GM20000 (cell line): ENCODE results near the gene DYSF.

Source experiments
- DNase-seq: peaks from one replicate; pipeline ENCODE4 v3.0.0; 2012; ENCODE audit warnings: low spot score
- CTCF ChIP-seq: IDR thresholded peaks from 2 replicates; pipeline ENCODE4 v1.5.1; 2012; ENCODE audit warnings: mild to moderate bottlenecking, control low read depth; ENCODE audit errors: extremely low read depth, missing control alignments

DYSF gene

GRCh38 chr2:71630454-71631328 lies 177.3 kb downstream of the DYSF start:
- no peak for TF ChIP-seq CTCF
- no peak for DNase-seq

- no peak for TF ChIP-seq CTCF
- no peak for DNase-seq
Measured at GRCh38 chr2:71631411-71631931, 178.1 kb downstream of the DYSF start.

GRCh38 chr2:71633086-71633485 lies 179.7 kb downstream of the DYSF start:
- no peak for DNase-seq
- TF ChIP-seq CTCF: no peak

- no peak for DNase-seq
- no peak for TF ChIP-seq CTCF
Measured at GRCh38 chr2:71634567-71634966, 181.2 kb downstream of the DYSF start.

DNA sequence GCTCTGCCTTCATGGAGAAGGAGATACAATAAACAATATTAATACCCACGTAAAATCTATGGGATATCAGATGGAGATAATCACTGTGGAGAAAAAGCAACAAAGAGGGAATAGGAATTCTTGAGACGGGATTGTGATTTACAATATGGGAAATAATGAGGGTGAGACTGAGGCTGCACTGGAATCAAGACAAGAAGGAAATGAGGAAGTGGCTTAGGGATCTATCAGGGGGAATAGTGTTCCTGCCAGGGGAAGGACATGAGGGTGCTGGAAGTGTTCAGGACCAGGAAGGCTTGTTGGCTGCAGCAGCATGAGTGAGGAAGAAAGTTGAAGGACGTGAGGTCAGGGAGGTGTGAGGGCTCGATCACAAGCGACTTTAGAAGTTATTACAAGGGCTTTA lies 182.4 kb downstream of the DYSF start:
- DNase-seq: no peak
- TF ChIP-seq CTCF: no peak

- DNase-seq: no peak
Measured at GRCh38 chr2:71637168-71637567, 183.8 kb downstream of the DYSF start.

More at GRCh38 chr2:71637168-71637567, 183.8 kb downstream of the DYSF start:
- TF ChIP-seq CTCF: no peak
